ENCODE data around the gene MAP3K13.
"Not testable (repeated sequence)": the region's sequence is repeated elsewhere in the genome, so short reads cannot be mapped to it uniquely, and the experiment has no call there.

Gene MAP3K13

DNA sequence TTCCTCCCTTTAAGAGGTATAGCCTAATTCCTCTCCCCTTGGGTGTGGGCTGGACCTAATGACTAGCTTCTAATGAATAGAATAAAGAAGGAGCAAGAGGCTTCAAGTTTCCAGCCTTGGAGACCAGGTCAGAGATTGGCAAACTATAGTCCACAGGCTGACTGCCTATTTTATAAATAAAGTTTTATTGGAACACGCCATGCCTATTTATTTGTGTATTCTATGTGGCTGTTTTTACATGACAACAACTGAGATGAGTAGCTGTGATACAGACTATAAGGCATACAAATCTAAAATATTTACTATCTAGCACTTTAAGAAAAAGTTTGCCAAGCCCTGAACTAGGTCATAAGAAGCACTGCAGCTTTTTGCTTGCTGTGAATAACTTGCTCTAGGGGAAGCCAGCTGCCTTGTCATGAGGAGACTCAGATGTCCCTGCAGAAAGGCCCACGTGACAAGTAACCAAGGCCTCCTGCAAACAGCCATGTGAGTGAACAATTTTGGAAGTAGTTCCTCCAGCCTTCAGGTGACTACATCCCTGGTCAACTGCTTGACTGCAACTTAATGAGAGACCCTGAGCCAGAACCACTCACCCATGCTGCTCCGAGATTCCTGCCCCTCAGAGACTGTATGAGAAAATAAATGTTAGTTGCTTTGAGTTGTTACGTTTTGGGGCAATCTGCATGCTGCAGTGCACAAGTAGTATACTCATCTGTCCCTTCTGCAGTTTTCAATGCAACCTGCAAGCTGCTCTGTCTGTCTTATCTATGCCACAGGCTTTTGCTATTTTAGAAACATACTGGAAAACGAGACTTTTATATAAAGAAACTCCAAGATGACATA lies 21.1 kb upstream of the MAP3K13 start:
- DNase-seq, result no peak

GRCh38 chr3:185342459-185343174 lies 20.3 kb upstream of the MAP3K13 start:
- no peak for DNase-seq

DNA sequence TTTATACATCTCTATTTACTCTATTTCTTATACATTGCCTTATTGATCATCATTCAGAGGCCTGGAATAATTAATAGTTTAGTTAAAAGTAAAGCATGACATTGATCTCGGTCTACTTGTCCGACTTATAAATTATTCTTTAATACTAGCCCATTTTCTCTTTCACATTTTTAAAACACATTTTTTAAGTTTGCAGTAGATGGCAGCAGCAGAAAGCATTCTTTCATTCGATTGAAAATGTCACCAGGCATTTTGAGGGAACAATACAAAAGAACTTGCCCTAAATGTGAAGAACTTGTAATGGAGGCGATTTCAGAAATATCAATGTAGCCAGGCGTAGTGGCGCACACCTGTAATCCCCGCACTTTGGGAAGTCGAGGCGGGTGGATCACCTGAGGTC lies 15.5 kb upstream of the MAP3K13 start:
- DNase-seq, result no peak

GRCh38 chr3:185350841-185351240 lies 12.1 kb upstream of the MAP3K13 start:
- no peak for DNase-seq

GRCh38 chr3:185351396-185351795 lies 11.5 kb upstream of the MAP3K13 start:
- DNase-seq, result no peak

GRCh38 chr3:185353225-185353624 lies 9.7 kb upstream of the MAP3K13 start:
- DNase-seq, result no peak

DNA sequence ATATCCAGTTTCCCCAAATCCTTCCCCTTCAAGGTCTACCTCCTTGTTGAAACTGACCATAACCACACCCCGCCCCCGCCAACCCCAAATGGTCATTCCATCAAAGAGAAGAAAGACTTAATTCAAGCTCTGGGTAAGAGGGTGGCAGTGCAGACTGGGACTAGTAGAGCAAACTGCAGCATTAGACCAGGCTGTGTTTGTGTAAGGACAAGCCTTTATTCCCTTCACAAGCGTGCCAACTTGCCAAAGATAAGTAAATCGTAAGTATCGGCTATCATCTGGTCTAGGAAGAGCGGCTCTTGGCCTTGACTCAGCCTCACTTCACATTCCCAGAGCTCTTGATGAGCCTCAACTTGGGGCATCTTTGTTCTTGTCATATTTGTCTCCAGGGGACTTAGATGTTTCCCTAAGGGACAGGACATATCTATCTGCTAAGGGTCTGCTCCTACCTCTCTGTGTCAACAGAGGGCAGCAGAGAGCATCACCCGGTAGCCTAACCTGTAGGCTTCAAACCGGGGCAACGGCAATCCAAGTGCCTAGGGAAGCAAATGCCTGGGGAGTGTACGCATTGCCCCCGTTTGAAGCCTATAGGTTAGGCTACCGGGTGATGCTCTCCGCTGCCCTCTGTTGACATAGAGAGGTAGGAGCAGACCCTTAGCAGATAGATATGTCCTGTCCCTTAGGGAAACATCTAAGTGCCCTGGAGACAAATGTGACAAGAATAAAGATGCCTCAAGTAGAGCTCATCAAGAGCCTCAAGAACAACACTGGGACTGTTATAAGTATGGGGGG lies 8.9 kb upstream of the MAP3K13 start:
- peak; percentile 83 for DNase-seq

DNA sequence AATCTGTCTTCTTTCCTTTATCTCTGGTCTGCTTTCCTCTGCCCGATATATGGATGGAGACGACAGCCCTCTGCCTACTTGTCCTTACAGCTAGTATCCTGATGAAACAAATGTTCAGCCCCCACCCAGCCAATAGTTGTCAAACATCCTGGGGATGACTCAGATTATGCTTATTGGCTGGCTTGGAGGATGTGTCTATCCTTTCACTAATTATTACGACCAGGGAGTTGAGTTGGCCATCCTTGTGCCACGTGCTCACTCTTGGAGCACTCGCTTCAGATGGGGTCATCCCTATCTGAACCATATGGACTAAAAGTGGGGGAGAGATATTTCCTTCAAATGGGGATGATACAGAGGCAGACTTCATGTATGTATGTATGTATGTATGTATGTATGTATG lies 6.4 kb upstream of the MAP3K13 start:
- no peak for DNase-seq

- no peak for DNase-seq
Observed at GRCh38 chr3:185361920-185362319, 1.0 kb upstream of the MAP3K13 start.

DNA sequence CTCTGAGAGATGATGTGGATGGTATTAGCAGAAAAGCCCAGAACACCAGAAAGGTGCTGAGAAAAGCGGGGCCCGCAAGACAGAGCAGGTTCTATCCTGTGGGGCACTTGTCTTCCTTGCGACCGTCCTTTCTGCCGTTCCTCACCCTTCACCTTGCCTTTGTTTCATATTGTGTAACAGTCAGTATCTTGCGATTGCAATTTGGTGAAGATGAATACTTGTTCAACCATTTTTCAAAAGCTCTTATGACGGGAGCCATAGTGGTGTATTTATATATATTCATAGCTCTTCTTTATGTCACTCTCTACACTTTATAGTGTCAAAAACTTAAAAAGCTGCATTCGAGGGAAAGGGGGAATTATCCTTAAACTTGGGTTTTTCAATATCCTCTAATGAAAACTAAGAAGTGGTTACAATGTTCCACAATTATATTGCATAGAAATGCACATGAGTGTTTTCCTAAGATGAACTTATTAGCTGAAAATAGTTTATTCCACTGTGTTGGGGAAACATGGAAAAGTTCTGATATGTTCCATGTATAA lies 797 bp downstream of the MAP3K13 start:
- DNase-seq, result no peak

GRCh38 chr3:185365291-185366073 lies 2.5 kb downstream of the MAP3K13 start:
- no peak for DNase-seq

DNA sequence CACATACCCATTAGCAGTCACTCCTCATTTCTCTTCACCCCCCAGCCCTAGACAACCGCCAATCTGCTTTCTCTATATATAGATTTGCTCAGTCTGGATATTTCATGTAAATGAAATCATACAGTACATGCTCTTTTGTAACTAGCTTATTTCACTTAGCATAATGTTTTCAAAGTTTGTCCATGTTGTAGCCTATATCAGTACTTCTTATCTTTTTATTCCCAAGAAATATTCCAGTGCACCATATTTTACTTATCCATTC lies 3.1 kb downstream of the MAP3K13 start:
- no peak for DNase-seq

DNA sequence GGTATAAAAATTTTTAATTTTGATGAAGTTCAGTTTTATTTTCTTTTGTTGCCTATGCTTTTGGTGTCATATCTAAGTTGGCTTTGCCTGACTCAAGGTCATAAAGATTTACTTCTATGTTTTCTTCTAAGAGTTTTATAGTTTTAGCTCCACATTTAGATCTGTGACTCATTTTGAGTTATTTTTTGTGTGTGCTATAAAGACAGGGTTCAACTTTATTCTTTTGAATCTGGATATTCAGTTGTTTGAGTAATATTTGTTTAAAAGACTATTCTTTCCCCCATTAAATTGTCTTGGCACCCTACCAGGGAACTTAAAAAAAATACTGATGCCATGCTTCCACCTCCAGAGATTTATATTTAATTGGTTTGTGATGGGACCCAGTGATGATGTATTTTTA lies 4.0 kb downstream of the MAP3K13 start:
- DNase-seq, result no peak

- not testable (repeated sequence) for DNase-seq
Observed at GRCh38 chr3:185370349-185370748, 7.4 kb downstream of the MAP3K13 start.

GRCh38 chr3:185371306-185372074 lies 8.6 kb downstream of the MAP3K13 start:
- DNase-seq, result no peak

DNA sequence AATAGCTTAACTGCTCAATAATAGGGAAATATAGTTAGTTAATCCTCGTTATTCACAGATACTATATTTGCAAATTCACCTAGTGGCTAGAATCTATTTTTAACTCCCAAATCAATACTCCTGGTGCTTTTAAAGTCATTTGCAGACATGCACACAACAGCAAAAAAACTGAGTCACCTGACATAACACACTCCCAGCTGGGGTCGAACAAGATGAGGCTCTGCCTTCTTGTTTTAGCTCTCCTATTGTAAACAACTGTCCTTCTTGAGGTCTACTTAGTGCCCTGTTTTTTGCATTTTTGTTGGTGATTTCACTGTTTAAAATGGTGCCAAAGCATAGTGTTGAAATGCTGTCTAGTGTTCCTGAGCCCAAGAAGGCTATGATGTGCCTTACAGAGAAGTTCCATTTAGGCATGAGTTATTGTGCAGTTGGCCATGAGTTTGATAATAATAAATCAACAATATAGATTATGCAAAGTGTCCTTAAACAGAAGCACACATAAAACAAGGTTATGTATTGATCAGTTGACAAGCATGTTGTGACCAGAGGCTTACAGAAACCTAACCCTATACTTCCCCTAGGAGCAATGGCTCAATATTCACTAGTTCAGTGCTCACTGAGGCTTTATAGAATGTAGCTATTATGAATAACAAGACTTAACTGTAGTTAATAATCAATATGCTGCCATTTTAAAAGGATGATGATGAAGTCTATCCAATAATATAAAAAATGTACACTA lies 18.6 kb downstream of the MAP3K13 start:
- DNase-seq, result no peak

DNA sequence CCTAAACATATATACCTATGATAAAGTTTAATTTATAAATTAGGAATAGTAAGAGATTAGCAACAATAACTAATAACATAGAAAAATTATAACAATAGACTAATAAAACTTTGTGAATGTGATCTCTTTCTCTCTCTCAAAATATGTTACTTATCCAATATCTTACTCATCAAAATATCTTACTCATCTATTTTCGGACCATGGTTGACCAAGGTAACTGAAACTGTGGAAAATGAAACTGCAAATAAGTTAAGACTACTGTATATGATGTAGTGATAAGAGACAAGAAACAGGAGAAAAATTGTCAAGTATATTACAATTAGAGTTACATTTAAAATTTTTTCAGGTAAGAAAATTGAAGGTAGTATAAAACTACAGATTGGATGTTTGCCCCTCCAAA lies 19.2 kb downstream of the MAP3K13 start:
- no peak for DNase-seq

- not testable (repeated sequence) for DNase-seq
Observed at GRCh38 chr3:185386515-185386914, 23.6 kb downstream of the MAP3K13 start.

- no peak for DNase-seq
Observed at GRCh38 chr3:185387646-185388045, 24.7 kb downstream of the MAP3K13 start.

GRCh38 chr3:185393055-185393454 lies 30.1 kb downstream of the MAP3K13 start:
- no peak for DNase-seq

- no peak for DNase-seq
Observed at GRCh38 chr3:185397676-185398075, 34.7 kb downstream of the MAP3K13 start.

All from activated CD8-positive, alpha-beta memory T cell treated with anti-CD3 and anti-CD28 coated beads, Interleukin-2, amount 50 U/mL, for 48 hours (primary cell).